ENCODE measurements around the gene ARHGAP6. TPM values are rescaled to one million over a fixed set of nuclear protein-coding genes. Genes with fewer than 3 reads are reported as not detected.

The ARHGAP6 gene
- total and polyA plus RNA-seq, 4 donors: 5.1 to 19.5 (median 12.9) TPM

DNA sequence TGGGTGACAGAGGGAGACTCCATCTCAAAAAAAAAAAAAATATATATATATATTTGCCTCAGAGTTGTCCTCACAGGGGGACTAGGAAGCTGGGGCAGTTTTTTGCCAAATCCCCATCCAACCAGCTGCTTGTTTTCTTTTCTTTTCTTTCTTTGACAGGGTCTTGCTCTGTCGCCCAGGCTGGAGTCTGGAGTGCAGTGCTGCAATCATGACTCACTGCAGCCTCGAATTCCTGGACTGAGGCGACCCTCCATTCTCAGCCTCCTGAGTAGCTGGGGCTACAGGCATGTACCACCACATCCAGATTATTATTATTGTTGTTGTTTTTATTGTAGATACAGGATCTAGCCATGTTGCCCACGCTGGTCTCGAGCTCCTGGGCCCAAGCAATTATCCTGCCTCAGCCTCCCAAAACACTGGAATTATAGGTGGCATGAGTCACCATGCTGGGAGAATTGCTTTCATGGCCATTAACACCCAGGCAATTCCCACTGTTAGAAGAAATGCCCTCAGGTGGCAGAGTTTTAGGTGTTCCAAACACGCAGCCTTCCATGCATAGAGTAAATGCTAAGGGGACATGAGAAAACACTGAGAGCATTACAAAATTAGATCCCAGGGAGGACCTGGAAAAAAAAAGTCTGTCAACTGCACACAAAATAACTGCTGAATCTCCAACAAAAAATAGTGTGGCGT is 98.0 kb downstream of the ARHGAP6 start:
- 59 to 78% methylated on average over 7 of the region's 7 CpGs for WGBS, 2 donors
- Histone ChIP-seq H3K27me3 (ENCODE audit: control insufficient read depth in 1 of 2, insufficient read depth in 2 of 2, low read length in 1 of 2) (no peaks in the 10 kb centered on the region), H3K27ac (ENCODE audit: low read depth in 1 of 2, low read length in 2 of 2) (no peak overlapping the region), H3K9me3 (ENCODE audit: control insufficient read depth, low read length) (no peaks in the 10 kb centered on the region), H3K4me3 (ENCODE audit: low read length in 2 of 2) (no peak overlapping the region), H3K4me1 (ENCODE audit: control insufficient read depth in 1 of 2, insufficient read depth in 2 of 2, low read length in 2 of 2) (peaks cover 0 to 2% of the 10 kb centered on the region in 2 donors), H3K36me3 (ENCODE audit: control insufficient read depth in 1 of 2, insufficient read depth in 2 of 2, low read length in 1 of 2) (no peaks in the 10 kb centered on the region)
- no peak for DNase-seq
- ATAC-seq (ENCODE audit: low FRiP score): no peak
- intact Hi-C loops (cut with DNase I): no loop called here

GRCh38 chrX:11566789-11567188 is 98.9 kb downstream of the ARHGAP6 start:
- 16 to 43% methylated on average over 2 of the region's 2 CpGs for WGBS, 2 donors
- no peaks in the 10 kb centered on the region for H3K27me3 ChIP-seq (ENCODE audit: control insufficient read depth in 1 of 2, insufficient read depth in 2 of 2, low read length in 1 of 2)
- peak overlapping the region in 1 of 2 donors; percentile 51 for H3K27ac ChIP-seq (ENCODE audit: low read depth in 1 of 2, low read length in 2 of 2)
- intact Hi-C loops (cut with DNase I): no loop called here
- no peaks in the 10 kb centered on the region for H3K9me3 ChIP-seq (ENCODE audit: control insufficient read depth, low read length)
- DNase-seq (no peak), ATAC-seq (ENCODE audit: low FRiP score) (no peak)
- H3K4me1 ChIP-seq (ENCODE audit: control insufficient read depth in 1 of 2, insufficient read depth in 2 of 2, low read length in 2 of 2): peaks cover 0 to 2% of the 10 kb centered on the region in 2 donors
- H3K36me3 ChIP-seq (ENCODE audit: control insufficient read depth in 1 of 2, insufficient read depth in 2 of 2, low read length in 1 of 2): no peaks in the 10 kb centered on the region
- no peak overlapping the region for H3K4me3 ChIP-seq (ENCODE audit: low read length in 2 of 2)

- DNase-seq (no peak), ATAC-seq (ENCODE audit: low FRiP score) (no peak)
- Histone ChIP-seq H3K27me3 (ENCODE audit: control insufficient read depth in 1 of 2, insufficient read depth in 2 of 2, low read length in 1 of 2) (no peaks in the 10 kb centered on the region), H3K27ac (ENCODE audit: low read depth in 1 of 2, low read length in 2 of 2) (no peak overlapping the region), H3K36me3 (ENCODE audit: control insufficient read depth in 1 of 2, insufficient read depth in 2 of 2, low read length in 1 of 2) (no peaks in the 10 kb centered on the region), H3K4me1 (ENCODE audit: control insufficient read depth in 1 of 2, insufficient read depth in 2 of 2, low read length in 2 of 2) (peaks cover 0 to 2% of the 10 kb centered on the region in 2 donors), H3K4me3 (ENCODE audit: low read length in 2 of 2) (no peak overlapping the region), H3K9me3 (ENCODE audit: control insufficient read depth, low read length) (no peaks in the 10 kb centered on the region)
- intact Hi-C loops (cut with DNase I): no loop called here
Observed at GRCh38 chrX:11566173-11566572, 99.5 kb downstream of the ARHGAP6 start.

GRCh38 chrX:11564546-11564945 is 101.2 kb downstream of the ARHGAP6 start:
- intact Hi-C loops (cut with DNase I): no loop called here

GRCh38 chrX:11562570-11562969 is 103.2 kb downstream of the ARHGAP6 start:
- no peaks in the 10 kb centered on the region for H3K9me3 ChIP-seq (ENCODE audit: control insufficient read depth, low read length)
- no peaks in the 10 kb centered on the region for H3K4me1 ChIP-seq (ENCODE audit: control insufficient read depth in 1 of 2, insufficient read depth in 2 of 2, low read length in 2 of 2)
- no peak overlapping the region for H3K27ac ChIP-seq (ENCODE audit: low read depth in 1 of 2, low read length in 2 of 2)
- no peak for ATAC-seq (ENCODE audit: low FRiP score)
- WGBS, 2 donors: 22 to 35% methylated on average over 2 of the region's 2 CpGs
- H3K36me3 ChIP-seq (ENCODE audit: control insufficient read depth in 1 of 2, insufficient read depth in 2 of 2, low read length in 1 of 2): no peaks in the 10 kb centered on the region
- intact Hi-C loops (cut with DNase I): no loop called here
- no peaks in the 10 kb centered on the region for H3K27me3 ChIP-seq (ENCODE audit: control insufficient read depth in 1 of 2, insufficient read depth in 2 of 2, low read length in 1 of 2)
- no peak overlapping the region for H3K4me3 ChIP-seq (ENCODE audit: low read length in 2 of 2)
- no peak for DNase-seq

More at GRCh38 chrX:11564546-11564945, 101.2 kb downstream of the ARHGAP6 start:
- no peak overlapping the region for H3K4me3 ChIP-seq (ENCODE audit: low read length in 2 of 2)
- H3K27me3 ChIP-seq (ENCODE audit: control insufficient read depth in 1 of 2, insufficient read depth in 2 of 2, low read length in 1 of 2): no peaks in the 10 kb centered on the region
- H3K9me3 ChIP-seq (ENCODE audit: control insufficient read depth, low read length): no peaks in the 10 kb centered on the region
- ATAC-seq (ENCODE audit: low FRiP score) (no peak), DNase-seq (no peak)
- H3K4me1 ChIP-seq (ENCODE audit: control insufficient read depth in 1 of 2, insufficient read depth in 2 of 2, low read length in 2 of 2): peaks cover 0 to 2% of the 10 kb centered on the region in 2 donors
- 9 to 38% methylated on average over 1 of the region's 1 CpG for WGBS, 2 donors
- no peaks in the 10 kb centered on the region for H3K36me3 ChIP-seq (ENCODE audit: control insufficient read depth in 1 of 2, insufficient read depth in 2 of 2, low read length in 1 of 2)
- H3K27ac ChIP-seq (ENCODE audit: low read depth in 1 of 2, low read length in 2 of 2): no peak overlapping the region

DNA sequence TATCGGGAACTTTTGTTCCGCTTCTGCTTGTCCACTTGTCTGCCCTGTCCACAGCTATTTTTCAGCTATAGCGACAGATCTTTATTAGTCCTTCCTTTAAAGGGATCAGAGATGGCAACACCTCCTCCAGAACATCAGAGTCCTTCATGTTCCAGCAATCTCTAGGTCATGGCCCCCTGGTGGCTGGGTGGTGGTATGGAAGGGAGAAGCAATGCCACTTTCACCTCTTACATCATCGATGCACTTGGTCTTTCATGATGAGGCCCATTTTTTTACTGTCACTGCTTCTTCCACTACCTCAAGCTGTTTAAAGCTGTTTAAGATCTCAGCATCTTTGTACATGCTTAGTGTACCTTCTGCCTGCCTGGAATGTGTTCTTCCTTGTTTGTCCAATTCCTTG is 106.7 kb downstream of the ARHGAP6 start:
- ATAC-seq (ENCODE audit: low FRiP score): no peak
- Histone ChIP-seq H3K4me1 (ENCODE audit: control insufficient read depth in 1 of 2, insufficient read depth in 2 of 2, low read length in 2 of 2) (no peaks in the 10 kb centered on the region), H3K36me3 (ENCODE audit: control insufficient read depth in 1 of 2, insufficient read depth in 2 of 2, low read length in 1 of 2) (no peaks in the 10 kb centered on the region), H3K27ac (ENCODE audit: low read depth in 1 of 2, low read length in 2 of 2) (no peak overlapping the region), H3K4me3 (ENCODE audit: low read length in 2 of 2) (no peak overlapping the region), H3K9me3 (ENCODE audit: control insufficient read depth, low read length) (no peaks in the 10 kb centered on the region), H3K27me3 (ENCODE audit: control insufficient read depth in 1 of 2, insufficient read depth in 2 of 2, low read length in 1 of 2) (no peaks in the 10 kb centered on the region)
- 92 to 98% methylated on average over 4 of the region's 4 CpGs for WGBS, 2 donors
- DNase-seq: no peak
- intact Hi-C loops (cut with DNase I): no loop called here

GRCh38 chrX:11557120-11557519 is 108.6 kb downstream of the ARHGAP6 start:
- WGBS, 2 donors: 6 to 20% methylated on average over 2 of the region's 2 CpGs
- no peak overlapping the region for H3K4me3 ChIP-seq (ENCODE audit: low read length in 2 of 2)

GRCh38 chrX:11555759-11556158 is 110.0 kb downstream of the ARHGAP6 start:
- no peak overlapping the region for H3K27ac ChIP-seq (ENCODE audit: low read depth in 1 of 2, low read length in 2 of 2)
- no peaks in the 10 kb centered on the region for H3K27me3 ChIP-seq (ENCODE audit: control insufficient read depth in 1 of 2, insufficient read depth in 2 of 2, low read length in 1 of 2)
- WGBS, 2 donors: 68 to 79% methylated on average over 5 of the region's 5 CpGs
- H3K36me3 ChIP-seq (ENCODE audit: control insufficient read depth in 1 of 2, insufficient read depth in 2 of 2, low read length in 1 of 2): no peaks in the 10 kb centered on the region
- no peak overlapping the region for H3K4me3 ChIP-seq (ENCODE audit: low read length in 2 of 2)
- no peaks in the 10 kb centered on the region for H3K9me3 ChIP-seq (ENCODE audit: control insufficient read depth, low read length)
- intact Hi-C loops (cut with DNase I): no loop called here
- ATAC-seq (ENCODE audit: low FRiP score): no peak
- H3K4me1 ChIP-seq (ENCODE audit: control insufficient read depth in 1 of 2, insufficient read depth in 2 of 2, low read length in 2 of 2): no peaks in the 10 kb centered on the region
- no peak for DNase-seq

More at GRCh38 chrX:11557120-11557519, 108.6 kb downstream of the ARHGAP6 start:
- no peaks in the 10 kb centered on the region for H3K9me3 ChIP-seq (ENCODE audit: control insufficient read depth, low read length)
- ATAC-seq (ENCODE audit: low FRiP score) (no peak), DNase-seq (no peak)
- intact Hi-C loops (cut with DNase I): no loop called here
- no peak overlapping the region for H3K27ac ChIP-seq (ENCODE audit: low read depth in 1 of 2, low read length in 2 of 2)
- no peaks in the 10 kb centered on the region for H3K4me1 ChIP-seq (ENCODE audit: control insufficient read depth in 1 of 2, insufficient read depth in 2 of 2, low read length in 2 of 2)
- H3K27me3 ChIP-seq (ENCODE audit: control insufficient read depth in 1 of 2, insufficient read depth in 2 of 2, low read length in 1 of 2): no peaks in the 10 kb centered on the region
- no peaks in the 10 kb centered on the region for H3K36me3 ChIP-seq (ENCODE audit: control insufficient read depth in 1 of 2, insufficient read depth in 2 of 2, low read length in 1 of 2)

DNA sequence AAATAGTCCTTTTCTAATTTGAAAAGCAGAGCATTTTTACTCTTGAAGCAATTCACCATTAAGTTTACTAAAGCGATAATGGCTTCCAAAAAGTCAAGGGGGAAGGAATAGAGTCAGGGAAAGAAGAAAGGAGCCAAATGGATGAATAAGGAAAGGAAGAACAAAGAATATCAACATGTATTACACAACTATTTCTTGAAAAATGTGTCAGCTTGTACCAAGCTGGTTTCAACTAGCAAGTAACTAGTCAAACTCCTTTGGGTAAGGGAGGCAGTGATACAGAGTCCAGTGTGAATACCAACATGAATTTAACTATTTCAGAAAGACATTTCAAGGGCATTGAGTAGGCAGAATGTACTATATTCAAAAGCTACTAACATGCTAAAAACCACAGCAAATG is 112.1 kb downstream of the ARHGAP6 start:
- H3K9me3 ChIP-seq (ENCODE audit: control insufficient read depth, low read length): no peaks in the 10 kb centered on the region
- H3K4me3 ChIP-seq (ENCODE audit: low read length in 2 of 2): no peak overlapping the region
- no peaks in the 10 kb centered on the region for H3K27me3 ChIP-seq (ENCODE audit: control insufficient read depth in 1 of 2, insufficient read depth in 2 of 2, low read length in 1 of 2)
- H3K27ac ChIP-seq (ENCODE audit: low read depth in 1 of 2, low read length in 2 of 2): no peak overlapping the region
- no peaks in the 10 kb centered on the region for H3K36me3 ChIP-seq (ENCODE audit: control insufficient read depth in 1 of 2, insufficient read depth in 2 of 2, low read length in 1 of 2)
- DNase-seq (no peak), ATAC-seq (ENCODE audit: low FRiP score) (no peak)
- WGBS, 2 donors: 88 to 100% methylated on average over 1 of the region's 1 CpG
- H3K4me1 ChIP-seq (ENCODE audit: control insufficient read depth in 1 of 2, insufficient read depth in 2 of 2, low read length in 2 of 2): no peaks in the 10 kb centered on the region
- intact Hi-C loops (cut with DNase I): no loop called here
